ENCODE data around the gene CELSR1.

Gene CELSR1

GRCh38 chr22:46521994-46522393 is 15.4 kb downstream of the CELSR1 start:
- H3K79me2 ChIP-seq (ENCODE audit: low read length), result no peaks in the 10 kb centered on the region
- no peak overlapping the region for H3K27ac ChIP-seq (ENCODE audit: low read length)
- TF ChIP-seq CTCF (IDR thresholded peaks at IDR 0.05; ENCODE audit: low read depth, low read length) (no peak), EZH2phosphoT487 (IDR thresholded peaks at IDR 0.05; ENCODE audit: low read depth) (no peak)
- no peaks in the 10 kb centered on the region for H3K9me3 ChIP-seq (ENCODE audit: insufficient read depth, low read length)
- H3K27me3 ChIP-seq (ENCODE audit: low read depth, low read length), result peaks cover 26% of the 10 kb centered on the region
- H4K20me1 ChIP-seq (ENCODE audit: insufficient read depth, low read length), result no peaks in the 10 kb centered on the region
- H3K4me2 ChIP-seq (ENCODE audit: low read length), result no peak overlapping the region
- no peak overlapping the region for H3K9ac ChIP-seq (ENCODE audit: low read length)
- H3K4me3 ChIP-seq (ENCODE audit: low read length), result no peak overlapping the region
- no peaks in the 10 kb centered on the region for H3K36me3 ChIP-seq (replicated peaks; ENCODE audit: low read depth, low read length)
- no peak overlapping the region for H2AFZ ChIP-seq (ENCODE audit: low read depth, low read length)
- H3K4me1 ChIP-seq (ENCODE audit: low read length), result no peaks in the 10 kb centered on the region

GRCh38 chr22:46520880-46521279 is 16.5 kb downstream of the CELSR1 start:
- Histone ChIP-seq H3K4me3 (ENCODE audit: low read length) (no peak overlapping the region), H3K4me1 (ENCODE audit: low read length) (no peaks in the 10 kb centered on the region), H3K27ac (ENCODE audit: low read length) (no peak overlapping the region), H3K79me2 (ENCODE audit: low read length) (no peaks in the 10 kb centered on the region), H3K9me3 (ENCODE audit: insufficient read depth, low read length) (no peaks in the 10 kb centered on the region), H3K4me2 (ENCODE audit: low read length) (no peak overlapping the region), H4K20me1 (ENCODE audit: insufficient read depth, low read length) (no peaks in the 10 kb centered on the region), H3K36me3 (replicated peaks; ENCODE audit: low read depth, low read length) (no peaks in the 10 kb centered on the region), H2AFZ (ENCODE audit: low read depth, low read length) (no peak overlapping the region), H3K9ac (ENCODE audit: low read length) (no peak overlapping the region), H3K27me3 (ENCODE audit: low read depth, low read length) (peaks cover 26% of the 10 kb centered on the region)
- TF ChIP-seq EZH2phosphoT487 (IDR thresholded peaks at IDR 0.05; ENCODE audit: low read depth) (no peak), CTCF (IDR thresholded peaks at IDR 0.05; ENCODE audit: low read depth, low read length) (no peak)

- Histone ChIP-seq H3K9ac (ENCODE audit: low read length) (no peak overlapping the region), H3K27ac (ENCODE audit: low read length) (no peak overlapping the region), H3K9me3 (ENCODE audit: insufficient read depth, low read length) (no peaks in the 10 kb centered on the region), H3K4me1 (ENCODE audit: low read length) (no peaks in the 10 kb centered on the region), H3K4me2 (ENCODE audit: low read length) (no peak overlapping the region), H3K27me3 (ENCODE audit: low read depth, low read length) (peaks cover 32% of the 10 kb centered on the region), H3K36me3 (replicated peaks; ENCODE audit: low read depth, low read length) (no peaks in the 10 kb centered on the region), H2AFZ (ENCODE audit: low read depth, low read length) (no peak overlapping the region), H4K20me1 (ENCODE audit: insufficient read depth, low read length) (0 out of 2 replicates have a peak, but pooled peaks cover 3% of the 10 kb centered on the region), H3K4me3 (ENCODE audit: low read length) (no peak overlapping the region), H3K79me2 (ENCODE audit: low read length) (no peaks in the 10 kb centered on the region)
- TF ChIP-seq CTCF (IDR thresholded peaks at IDR 0.05; ENCODE audit: low read depth, low read length) (no peak), EZH2phosphoT487 (IDR thresholded peaks at IDR 0.05; ENCODE audit: low read depth) (no peak)
These were observed 18.0 kb downstream of the CELSR1 start for GRCh38 chr22:46519377-46519776.

- no peak for TF ChIP-seq EZH2phosphoT487 (IDR thresholded peaks at IDR 0.05; ENCODE audit: low read depth)
- TF ChIP-seq CTCF (IDR thresholded peaks at IDR 0.05; ENCODE audit: low read depth, low read length), result no peak
- Histone ChIP-seq H3K9ac (ENCODE audit: low read length) (no peak overlapping the region), H3K4me3 (ENCODE audit: low read length) (no peak overlapping the region), H4K20me1 (ENCODE audit: insufficient read depth, low read length) (0 out of 2 replicates have a peak, but pooled peaks cover 3% of the 10 kb centered on the region), H3K27ac (ENCODE audit: low read length) (no peak overlapping the region), H3K4me2 (ENCODE audit: low read length) (no peak overlapping the region), H2AFZ (ENCODE audit: low read depth, low read length) (no peak overlapping the region), H3K36me3 (replicated peaks; ENCODE audit: low read depth, low read length) (no peaks in the 10 kb centered on the region), H3K9me3 (ENCODE audit: insufficient read depth, low read length) (no peaks in the 10 kb centered on the region), H3K79me2 (ENCODE audit: low read length) (no peaks in the 10 kb centered on the region), H3K4me1 (ENCODE audit: low read length) (peaks cover 5% of the 10 kb centered on the region; the same call in 1 of the 2 replicates), H3K27me3 (ENCODE audit: low read depth, low read length) (peaks cover 30% of the 10 kb centered on the region)
These were observed 18.7 kb downstream of the CELSR1 start for GRCh38 chr22:46518542-46519325.

Data from OCI-LY3 (cell line).